K562 (cell line): ENCODE measurements around the gene ITPR2. TPM values are rescaled to one million over a fixed set of nuclear protein-coding genes. Genes with fewer than 3 reads are reported as not detected.

Source experiments
- ATAC-seq: fragments of 200-7000 bp; cut with Tn5 transposase; 3 replicates; pipeline ENCODE4 v1.9.1; 2020; ENCODE audit warnings: moderate library complexity
- BruUV-seq: library from RNA; stranded (reverse); fragments of 400-500 nt; replicated peaks from 2 replicates; lab custom pipeline; 2021; lab: Mats Ljungman, UMichigan
- CTCF ChIA-PET: fragments of 300-600 bp; formaldehyde crosslinking; extraction: SDS; loops from one replicate; lab custom pipeline; 2021; ENCODE audit warnings: low intra/inter-chr PET ratio; lab: Yijun Ruan, JAX
- POLR2A ChIA-PET: fragments of 300-600, 350-650 bp; sonication (Branson Sonifier 250); formaldehyde crosslinking; extraction: SDS; loops from one replicate; lab custom pipeline; 2021; ENCODE audit warnings: antibody characterized with exemption, inconsistent platforms; lab: Yijun Ruan, JAX
- DNase-seq, 4 experiments: peaks; one replicate each; pipeline versions ENCODE4 v3.0.0 to v3.0.0-alpha.2; 2011 to 2018; ENCODE audit warnings: low spot score in 3 of 4, mixed read lengths in 3 of 4; ENCODE audit errors: extremely low read depth in 1 of 4
- FAIRE-seq: peaks from 2 replicates; lab custom pipeline; 2011; peaks lifted over from hg19 to GRCh38; lab: Jason Lieb, UNC
- H2AFZ ChIP-seq: 2 replicates; pipeline ENCODE4 v1.6.0; 2011; ENCODE audit warnings: low read depth, low read length, control low read depth, inconsistent platforms
- H3K27ac ChIP-seq: fragments of 200-600 bp; 3 replicates; pipeline ENCODE4 v1.8.0; 2011; ENCODE audit warnings: low read depth, mild to moderate bottlenecking, control low read depth, inconsistent platforms, low read length, moderate library complexity, mixed read lengths; ENCODE audit errors: extremely low read depth
- H3K27me3 ChIP-seq, 2 experiments: fragments of 300-600 bp in 1 of 2; 2 replicates in 1 of 2; 3 replicates in 1 of 2; pipeline versions ENCODE4 v1.6.0 to v1.8.0; 2011; ENCODE audit warnings: inconsistent platforms in 2 of 2, low read length in 2 of 2, mild to moderate bottlenecking in 1 of 2, mixed read lengths in 1 of 2, moderate library complexity in 1 of 2; ENCODE audit not compliant: control insufficient read depth in 2 of 2, insufficient read depth in 2 of 2
- H3K36me3 ChIP-seq: fragments of 300-600 bp; 3 replicates; pipeline ENCODE4 v1.8.0; 2011; ENCODE audit warnings: mild to moderate bottlenecking, low read length, inconsistent platforms; ENCODE audit not compliant: control insufficient read depth, insufficient read depth
- H3K4me1 ChIP-seq, 2 experiments: fragments of 200-600 bp in 1 of 2; replicated peaks in 1 of 2; 2 replicates in 1 of 2; 3 replicates in 1 of 2; pipeline versions ENCODE4 v1.5.1 to v1.8.0; 2011; ENCODE audit warnings: inconsistent platforms in 2 of 2, low read length in 2 of 2, mild to moderate bottlenecking in 1 of 2, mixed read lengths in 1 of 2, moderate library complexity in 1 of 2; ENCODE audit not compliant: control insufficient read depth in 2 of 2, insufficient read depth in 2 of 2
- H3K4me2 ChIP-seq: 2 replicates; pipeline ENCODE4 v1.6.1; 2011; ENCODE audit warnings: low read length, control low read depth, inconsistent platforms, mixed read lengths; ENCODE audit not compliant: insufficient read depth
- H3K4me3 ChIP-seq: fragments of 200-600 bp; sonication (generic), shearing (Covaris generic); 2 replicates; pipeline ENCODE4 v1.5.1; 2016; ENCODE audit warnings: control low read depth, inconsistent platforms
- H3K79me2 ChIP-seq: fragments of 200-600 bp; 3 replicates; pipeline ENCODE4 v1.8.0; 2011; ENCODE audit warnings: low read length, inconsistent platforms; ENCODE audit not compliant: control insufficient read depth, insufficient read depth
- H3K9ac ChIP-seq, 2 experiments: 2 replicates each; pipeline versions ENCODE4 v1.6.0 to v1.6.1; 2011; ENCODE audit warnings: low read depth in 2 of 2, low read length in 2 of 2, control low read depth in 1 of 2, inconsistent platforms in 1 of 2, mild to moderate bottlenecking in 1 of 2, mixed read lengths in 1 of 2; ENCODE audit not compliant: insufficient read depth in 1 of 2
- H3K9me1 ChIP-seq: one replicate; pipeline ENCODE4 v1.6.0; 2011; ENCODE audit warnings: inconsistent platforms, mild to moderate bottlenecking, low read length, moderate library complexity; ENCODE audit not compliant: control insufficient read depth, insufficient read depth
- H3K9me3 ChIP-seq: replicated peaks from 2 replicates; pipeline ENCODE4 v1.5.1; 2011; ENCODE audit warnings: low read depth, low read length, inconsistent platforms; ENCODE audit not compliant: control insufficient read depth, insufficient read depth
- H4K20me1 ChIP-seq: replicated peaks from 2 replicates; pipeline ENCODE4 v1.6.1; 2011; ENCODE audit warnings: low read length, inconsistent platforms, mixed read lengths; ENCODE audit not compliant: control insufficient read depth, insufficient read depth
- BMI1 ChIP-seq: fragments of 150-350 bp; IDR thresholded peaks from 2 replicates; pipeline ENCODE4 v1.6.1; 2014; ENCODE audit warnings: low read length
- CBFB ChIP-seq: sonication (generic); formaldehyde crosslinking; IDR thresholded peaks from 2 replicates; pipeline ENCODE4 v1.4.0; 2020; ENCODE audit warnings: mild to moderate bottlenecking, missing genetic modification reagents
- CSDE1 ChIP-seq, 2 experiments: fragments of 450-650 bp; IDR thresholded peaks; 2 replicates each; pipeline ENCODE4 v1.6.1; 2016; ENCODE audit warnings: mild to moderate bottlenecking in 1 of 2
- CTCF ChIP-seq, 3 experiments: IDR thresholded peaks in 2 of 3; conservative IDR thresholded peaks in 1 of 3; 2 replicates each; pipeline ENCODE4 v1.5.1; 2011 to 2012; ENCODE audit warnings: low read length in 3 of 3, mild to moderate bottlenecking in 3 of 3, control low read depth in 2 of 3, improper control_type of control experiment in 1 of 3, inconsistent platforms in 1 of 3, low read depth in 1 of 3, mixed read lengths in 1 of 3, moderate library complexity in 1 of 3; ENCODE audit not compliant: insufficient read depth in 2 of 3
- EWSR1 ChIP-seq: fragments of 450-650 bp; IDR thresholded peaks from 2 replicates; pipeline ENCODE4 v1.6.1; 2018; ENCODE audit warnings: borderline replicate concordance, mild to moderate bottlenecking, low read depth, moderate library complexity; ENCODE audit not compliant: partially characterized antibody
- HMGXB4 ChIP-seq: sonication (generic); formaldehyde crosslinking; IDR thresholded peaks from 2 replicates; pipeline ENCODE4 v1.8.1; 2023; ENCODE audit warnings: mild to moderate bottlenecking, missing genetic modification reagents
- KLF6 ChIP-seq: fragments of 250-450 bp; sonication (Bioruptor Pico); IDR thresholded peaks from 2 replicates; pipeline ENCODE4 v1.4.0; 2020; ENCODE audit warnings: mild to moderate bottlenecking, moderate library complexity, borderline replicate concordance
- NONO ChIP-seq, 2 experiments: fragments of 200-400 bp in 1 of 2; fragments of 450-650 bp in 1 of 2; formaldehyde crosslinking in 1 of 2; IDR thresholded peaks; 2 replicates each; pipeline ENCODE4 v1.6.1; 2017; ENCODE audit warnings: low read depth in 2 of 2, mild to moderate bottlenecking in 2 of 2, moderate library complexity in 2 of 2, low read length in 1 of 2
- NUFIP1 ChIP-seq: fragments of 450-650 bp; IDR thresholded peaks from 2 replicates; pipeline ENCODE4 v1.6.1; 2018; ENCODE audit not compliant: partially characterized antibody
- TRIM28 ChIP-seq: fragments of 450-650 bp; IDR thresholded peaks from 2 replicates; pipeline ENCODE4 v1.6.1; 2017
- ZBTB34 ChIP-seq: fragments of 250-450 bp; sonication (Bioruptor Pico); IDR thresholded peaks from 2 replicates; pipeline ENCODE4 v1.8.0; 2021; ENCODE audit warnings: mild to moderate bottlenecking, moderate library complexity
- WGBS: fragments of 100-300 bp; shearing (Covaris generic); methylation state at CpG from one replicate; pipeline ENCODE4 v1.1.6; 2016; ENCODE audit warnings: low coverage, mixed read lengths; ENCODE audit not compliant: insufficient coverage; ENCODE audit errors: missing lambda C conversion rate; 5-methylcytosine and 5-hydroxymethylcytosine counted together
- in situ Hi-C: fragments of 300-500 bp; cut with MboI; formaldehyde crosslinking; loops from 4 replicates; pipeline ENCODE4 v1.15.0; 2018; ENCODE audit warnings: inconsistent platforms, mixed read lengths
- intact Hi-C: fragments of 100-400 bp; cut with micrococcal nuclease; formaldehyde crosslinking; loops from 2 replicates; pipeline ENCODE4 v1.14.2; 2022
- polyA plus RNA-seq, 8 experiments: library from polyadenylated mRNA; depleted of rRNA in 4 of 8; stranded (reverse) in 5 of 8; unstranded in 3 of 8; fragments of >200 nt; fragmentation: Nextera tagmentation in 2 of 8; fragmentation: Illumina TruSeq in 1 of 8; extraction: Ambion mirVana in 2 of 8; extraction: Trizol in 1 of 8; gene quantifications; 2 replicates each; pipeline versions ENCODE4 v1.2.1 to v1.2.3, GENCODE V29; 2011 to 2014; ENCODE audit warnings: inconsistent platforms in 1 of 8, missing spikeins in 1 of 8
- total RNA-seq, 7 experiments: library from RNA; depleted of rRNA in 6 of 7; stranded (reverse); fragments of >200 nt in 6 of 7; fragmentation: Illumina TruSeq in 2 of 7; extraction: Trizol in 2 of 7; gene quantifications; 2 replicates each; pipeline versions ENCODE4 v1.2.1 to v1.2.3, GENCODE V29; 2011 to 2021; ENCODE audit warnings: low replicate concordance in 1 of 7

The ITPR2 gene
- total and polyA plus RNA-seq, 9 of the 15 experiments (the other 6 are each of a cell fraction or from before 2014, with no cell fraction given) = 0.21 to 3.3 (median 0.95) TPM

- peaks cover 0 to 7% of the 10 kb centered on the region in 2 experiments; a peak in 3 of 5 replicates for H3K27me3 ChIP-seq
- intact Hi-C loops (no loop called here), in situ Hi-C loops (no loop called here)
- CTCF ChIA-PET = no interaction called here
- no TSS peak for BruUV-seq
- H3K9ac ChIP-seq = no peak overlapping the region
- H3K27ac ChIP-seq = no peak overlapping the region
- no peak for DNase-seq
- no peak overlapping the region for H3K4me3 ChIP-seq
- H3K79me2 ChIP-seq = no peaks in the 10 kb centered on the region
- no peaks in the 10 kb centered on the region for H4K20me1 ChIP-seq
- TF ChIP-seq HMGXB4 (CRISPR knock-in tag) (no peak), CSDE1 (IDR thresholded peaks at IDR 0.05) (no peak), TRIM28 (no peak)
- POLR2A ChIA-PET = no interaction called here
- H2AFZ ChIP-seq = no peak overlapping the region
- H3K36me3 ChIP-seq = no peaks in the 10 kb centered on the region
- WGBS = 23% methylated on average over 5 of the region's 5 CpGs
- no peaks in the 10 kb centered on the region for H3K9me1 ChIP-seq
- no peaks in the 10 kb centered on the region for H3K9me3 ChIP-seq
- ATAC-seq = no peak
- no peaks in the 10 kb centered on the region for H3K4me1 ChIP-seq
- H3K4me2 ChIP-seq = no peak overlapping the region
- no peak for FAIRE-seq
Observed at GRCh38 chr12:26826437-26826836, 6.6 kb downstream of the ITPR2 start.

GRCh38 chr12:26825459-26826016 lies 7.5 kb downstream of the ITPR2 start:
- intact Hi-C loops (no loop called here), in situ Hi-C loops (no loop called here)
- no TSS peak for BruUV-seq
- Histone ChIP-seq H3K79me2 (no peaks in the 10 kb centered on the region), H3K9me3 (no peaks in the 10 kb centered on the region), H3K27me3 (no peaks in the 10 kb centered on the region; a peak in 2 of 5 replicates), H3K36me3 (no peaks in the 10 kb centered on the region), H3K9ac (no peak overlapping the region), H3K4me1 (no peaks in the 10 kb centered on the region), H3K27ac (no peak overlapping the region), H3K4me3 (no peak overlapping the region), H4K20me1 (no peaks in the 10 kb centered on the region), H3K4me2 (no peak overlapping the region), H3K9me1 (no peaks in the 10 kb centered on the region), H2AFZ (no peak overlapping the region)
- DNase-seq (no peak), ATAC-seq (no peak), FAIRE-seq (no peak)
- CTCF ChIA-PET = no interaction called here
- POLR2A ChIA-PET = interaction anchor here (0.6 kb wide), 1 partner anchor 100 kb away, joined by 3 read pairs; no protein-coding TSS in a partner anchor
- WGBS = 25% methylated on average over 1 of the region's 1 CpG
- TF ChIP-seq NONO (IDR thresholded peaks at IDR 0.05; ENCODE audit: low read depth in 2 of 2, low read length in 1 of 2) = no peak
- no peak for TF ChIP-seq BMI1
- no peak for TF ChIP-seq CBFB (CRISPR knock-in tag)
- no peak for TF ChIP-seq KLF6 (CRISPR knock-in tag)
- no peak for TF ChIP-seq CTCF (IDR thresholded peaks at IDR 0.05 in 2 of 3, conservative IDR thresholded peaks at IDR 0.05 in 1 of 3; ENCODE audit: insufficient read depth in 2 of 3, low read depth in 1 of 3, low read length in 3 of 3)
- no peak for TF ChIP-seq NUFIP1
- no peak for TF ChIP-seq ZBTB34 (CRISPR knock-in tag)
- TF ChIP-seq EWSR1 = no peak
